Natural killer cell (primary cell): ENCODE measurements around the gene CLDN14. TPM values are rescaled to one million over a fixed set of nuclear protein-coding genes. Genes with fewer than 3 reads are reported as not detected.

Source experiments
- ATAC-seq, 3 donors: fragments of 150-1000 bp in 2 of 3; fragments of 200-7000 bp in 1 of 3; cut with Tn5 transposase; 1 replicate in 1 of 3; 2 replicates in 2 of 3; pipeline ENCODE4 v1.10.0; 2021; ENCODE audit warnings: mild to moderate bottlenecking in 2 of 3, moderate library complexity in 2 of 3
- DNase-seq, 2 donors: peaks; one replicate each; pipeline versions ENCODE4 v3.0.0 to v3.0.0-alpha.2; 2013 to 2021; ENCODE audit warnings: mixed read lengths in 1 of 2
- H3K27ac ChIP-seq: one replicate; pipeline ENCODE4 v1.5.1; 2013; ENCODE audit warnings: mild to moderate bottlenecking, low read length
- H3K27me3 ChIP-seq: one replicate; pipeline ENCODE4 v1.6.1; 2013; ENCODE audit warnings: low read length; ENCODE audit not compliant: control insufficient read depth, insufficient read depth
- H3K36me3 ChIP-seq: one replicate; pipeline ENCODE4 v1.6.1; 2013; ENCODE audit warnings: low read length; ENCODE audit not compliant: control insufficient read depth, insufficient read depth
- H3K4me1 ChIP-seq: one replicate; pipeline ENCODE4 v1.6.1; 2013; ENCODE audit warnings: low read length; ENCODE audit not compliant: control insufficient read depth, insufficient read depth
- H3K4me3 ChIP-seq: one replicate; pipeline ENCODE4 v1.5.1; 2013; ENCODE audit warnings: low read length
- H3K9me3 ChIP-seq: one replicate; pipeline ENCODE4 v1.6.1; 2013; ENCODE audit warnings: low read length; ENCODE audit not compliant: control insufficient read depth, insufficient read depth
- H3K27ac Mint-ChIP-seq, 2 donors: one replicate each; pipeline ENCODE4 v1.8.0; 2022; ENCODE audit warnings: mild to moderate bottlenecking in 2 of 2, mixed read lengths in 2 of 2, moderate library complexity in 1 of 2
- H3K27me3 Mint-ChIP-seq, 2 donors: one replicate each; pipeline ENCODE4 v1.8.0; 2022; ENCODE audit warnings: low read depth in 2 of 2, mixed read lengths in 2 of 2
- H3K36me3 Mint-ChIP-seq: one replicate; pipeline ENCODE4 v1.8.0; 2022; ENCODE audit warnings: mixed read lengths
- H3K4me1 Mint-ChIP-seq, 2 donors: one replicate each; pipeline ENCODE4 v1.8.0; 2022; ENCODE audit warnings: mixed read lengths in 2 of 2
- H3K4me3 Mint-ChIP-seq: one replicate; pipeline ENCODE4 v1.8.0; 2022; ENCODE audit warnings: mild to moderate bottlenecking, moderate library complexity, mixed read lengths
- H3K9me3 Mint-ChIP-seq, 2 donors: one replicate each; pipeline ENCODE4 v1.8.0; 2022; ENCODE audit warnings: mixed read lengths in 2 of 2
- CTCF ChIP-seq: fragments of 200-600 bp; IDR thresholded peaks from one replicate; pipeline ENCODE4 v1.8.0; 2022; ENCODE audit warnings: antibody characterized with exemption
- WGBS: methylation state at CpG from one replicate; pipeline ENCODE4 v1.1.7; 2013; ENCODE audit warnings: missing lambda C conversion rate; ENCODE audit not compliant: insufficient coverage; 5-methylcytosine and 5-hydroxymethylcytosine counted together
- intact Hi-C: fragments of 100-400 bp; cut with micrococcal nuclease; formaldehyde crosslinking; loops from one replicate; pipeline ENCODE4 v1.14.2; 2022
- total RNA-seq, 4 donors: library from RNA; stranded (reverse); fragments of 120-200 nt in 1 of 4; gene quantifications; one replicate each; pipeline versions ENCODE4 v1.2.3 to v1.2.4, GENCODE V29; 2013 to 2022

Gene CLDN14
- total RNA-seq, 3 donors from 2014 or later (not counting 1 experiment from before 2014, with no cell fraction given): not detected

GRCh38 chr21:36441715-36442114 lies 38.2 kb downstream of the CLDN14 start:
- H3K27ac ChIP-seq: no peak overlapping the region
- no peak for TF ChIP-seq CTCF
- Mint-ChIP-seq H3K9me3 (no peaks in the 10 kb centered on the region), H3K4me3 (no peak overlapping the region), H3K27ac (no peak overlapping the region), H3K4me1 (no peaks in the 10 kb centered on the region), H3K36me3 (no peaks in the 10 kb centered on the region), H3K27me3 (no peaks in the 10 kb centered on the region)
- H3K36me3 ChIP-seq: no peaks in the 10 kb centered on the region
- no peaks in the 10 kb centered on the region for H3K27me3 ChIP-seq
- no peak overlapping the region for H3K4me3 ChIP-seq
- H3K4me1 ChIP-seq: no peaks in the 10 kb centered on the region
- WGBS: 95% methylated on average over 6 of the region's 6 CpGs
- H3K9me3 ChIP-seq: no peaks in the 10 kb centered on the region
- DNase-seq (no peak), ATAC-seq (no peak)
- intact Hi-C loops: no loop called here

- ATAC-seq (peak in 1 of 3 donors; percentile 44), DNase-seq (no peak)
- Histone ChIP-seq H3K36me3 (no peaks in the 10 kb centered on the region), H3K4me3 (no peak overlapping the region), H3K9me3 (no peaks in the 10 kb centered on the region), H3K27me3 (no peaks in the 10 kb centered on the region), H3K27ac (no peak overlapping the region), H3K4me1 (no peaks in the 10 kb centered on the region)
- Mint-ChIP-seq H3K4me3 (no peak overlapping the region), H3K27ac (no peak overlapping the region), H3K4me1 (no peaks in the 10 kb centered on the region), H3K36me3 (no peaks in the 10 kb centered on the region), H3K9me3 (no peaks in the 10 kb centered on the region), H3K27me3 (peaks cover 0 to 2% of the 10 kb centered on the region in 2 donors)
- no peak for TF ChIP-seq CTCF
- 25% methylated on average over 6 of the region's 6 CpGs for WGBS
- intact Hi-C loops: no loop called here
Observed at GRCh38 chr21:36437745-36438128, 42.2 kb downstream of the CLDN14 start.

GRCh38 chr21:36436829-36437744 lies 42.8 kb downstream of the CLDN14 start:
- no peak for TF ChIP-seq CTCF
- Mint-ChIP-seq H3K36me3 (no peaks in the 10 kb centered on the region), H3K27ac (no peak overlapping the region), H3K9me3 (no peaks in the 10 kb centered on the region), H3K4me1 (peaks cover 0 to 4% of the 10 kb centered on the region in 2 donors), H3K4me3 (no peak overlapping the region), H3K27me3 (peaks cover 0 to 5% of the 10 kb centered on the region in 2 donors)
- Histone ChIP-seq H3K4me1 (no peaks in the 10 kb centered on the region), H3K4me3 (no peak overlapping the region), H3K9me3 (no peaks in the 10 kb centered on the region), H3K27ac (no peak overlapping the region), H3K27me3 (no peaks in the 10 kb centered on the region), H3K36me3 (no peaks in the 10 kb centered on the region)
- 94% methylated on average over 4 of the region's 5 CpGs for WGBS
- intact Hi-C loops: no loop called here
- ATAC-seq (no peak), DNase-seq (no peak)
